D721Med (cell line): ENCODE data around the gene VWA8.

Experiments used
- DNase-seq: peaks from one replicate; pipeline ENCODE4 v3.0.0; 2011; ENCODE audit warnings: low spot score; ENCODE audit not compliant: insufficient read length
- FAIRE-seq: peaks from 2 replicates; lab custom pipeline; 2011; peaks lifted over from hg19 to GRCh38; lab: Jason Lieb, UNC
- TF ChIP-seq, protein P1 (sequence below): IDR thresholded peaks from 2 replicates; pipeline ENCODE4 v1.5.1; 2012; ENCODE audit warnings: mild to moderate bottlenecking, control low read depth; ENCODE audit not compliant: insufficient read depth; ENCODE audit errors: missing control alignments

Gene VWA8

DNA sequence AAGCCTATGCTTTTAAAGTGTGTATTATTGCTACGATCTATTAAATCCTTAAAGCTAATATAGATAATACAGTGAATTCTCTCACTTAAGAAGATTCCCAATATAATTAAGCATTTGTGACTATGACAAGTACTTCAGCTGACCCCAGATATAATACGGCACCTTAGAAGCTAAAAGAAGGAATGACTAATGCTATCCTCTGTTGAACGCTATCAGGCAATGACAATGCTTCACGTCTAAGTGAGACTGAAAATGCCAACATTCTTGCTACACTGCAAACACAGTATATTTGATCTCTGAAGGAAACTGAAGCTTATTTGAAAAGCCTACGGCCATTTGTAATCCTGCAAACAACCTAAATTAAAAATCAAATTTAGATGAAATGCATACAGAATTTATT, 19.7 kb downstream of the VWA8 start:
- DNase-seq (no peak), FAIRE-seq (no peak)
- TF ChIP-seq, protein P1, sequence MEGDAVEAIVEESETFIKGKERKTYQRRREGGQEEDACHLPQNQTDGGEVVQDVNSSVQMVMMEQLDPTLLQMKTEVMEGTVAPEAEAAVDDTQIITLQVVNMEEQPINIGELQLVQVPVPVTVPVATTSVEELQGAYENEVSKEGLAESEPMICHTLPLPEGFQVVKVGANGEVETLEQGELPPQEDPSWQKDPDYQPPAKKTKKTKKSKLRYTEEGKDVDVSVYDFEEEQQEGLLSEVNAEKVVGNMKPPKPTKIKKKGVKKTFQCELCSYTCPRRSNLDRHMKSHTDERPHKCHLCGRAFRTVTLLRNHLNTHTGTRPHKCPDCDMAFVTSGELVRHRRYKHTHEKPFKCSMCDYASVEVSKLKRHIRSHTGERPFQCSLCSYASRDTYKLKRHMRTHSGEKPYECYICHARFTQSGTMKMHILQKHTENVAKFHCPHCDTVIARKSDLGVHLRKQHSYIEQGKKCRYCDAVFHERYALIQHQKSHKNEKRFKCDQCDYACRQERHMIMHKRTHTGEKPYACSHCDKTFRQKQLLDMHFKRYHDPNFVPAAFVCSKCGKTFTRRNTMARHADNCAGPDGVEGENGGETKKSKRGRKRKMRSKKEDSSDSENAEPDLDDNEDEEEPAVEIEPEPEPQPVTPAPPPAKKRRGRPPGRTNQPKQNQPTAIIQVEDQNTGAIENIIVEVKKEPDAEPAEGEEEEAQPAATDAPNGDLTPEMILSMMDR = no peak

DNA sequence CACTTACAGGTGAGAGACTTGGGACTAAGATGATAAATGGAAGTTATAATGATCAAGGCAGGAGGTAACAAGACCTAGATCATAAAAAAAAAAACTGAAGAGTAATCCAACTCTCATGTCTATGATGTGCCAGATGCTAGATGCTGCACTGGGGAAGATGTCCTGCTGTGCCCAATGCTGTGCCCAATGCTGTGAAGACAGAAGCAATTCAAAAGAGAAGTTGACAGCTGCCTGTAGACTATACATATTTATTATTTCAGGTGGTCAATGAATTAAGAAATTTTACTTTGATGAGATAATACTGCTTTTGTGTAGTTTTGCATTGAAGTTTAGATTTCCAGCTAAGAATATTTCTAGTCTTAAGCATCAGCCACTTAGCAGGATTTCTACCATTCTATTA, 21.5 kb downstream of the VWA8 start:
- TF ChIP-seq, protein P1 = no peak
- no peak for FAIRE-seq
- DNase-seq = no peak

DNA sequence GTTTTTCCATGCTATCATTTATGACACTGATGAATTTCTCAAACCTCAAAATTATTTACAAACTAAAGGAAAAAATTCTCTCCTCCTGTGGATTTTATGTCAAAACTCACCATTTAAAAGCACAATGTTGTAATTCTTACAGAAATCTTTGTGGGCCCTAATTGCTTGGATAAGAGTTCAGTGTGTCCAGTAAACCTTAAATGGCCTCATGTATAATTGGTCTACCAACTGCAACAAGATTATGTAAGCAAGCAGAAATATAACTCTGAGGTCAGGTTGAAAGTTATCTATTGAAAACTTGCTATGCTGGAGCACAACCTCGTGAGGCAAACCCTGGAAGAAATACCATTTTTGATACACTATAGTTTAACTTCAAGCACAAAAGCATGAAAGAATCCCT, 22.0 kb downstream of the VWA8 start:
- FAIRE-seq (no peak), DNase-seq (no peak)
- TF ChIP-seq, protein P1 = no peak

DNA sequence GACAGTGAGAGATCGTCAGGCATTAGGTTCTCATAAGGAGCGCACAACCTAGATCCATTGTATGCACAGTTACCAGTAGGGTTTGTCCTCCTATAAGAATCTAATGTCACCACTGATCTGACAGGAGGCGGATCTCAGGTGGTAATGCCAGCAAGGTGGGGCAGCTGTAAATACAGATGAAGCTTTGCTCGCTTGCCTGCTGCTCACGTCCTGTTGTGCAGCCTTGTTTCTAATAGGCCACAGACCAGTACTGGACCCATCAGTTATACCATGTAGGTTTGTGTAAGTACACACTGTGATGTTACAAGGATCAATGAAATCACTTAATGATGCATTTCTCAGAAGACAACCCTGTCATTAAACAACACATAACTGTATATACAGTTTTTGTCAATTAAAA, 23.5 kb downstream of the VWA8 start:
- TF ChIP-seq, protein P1 = no peak
- FAIRE-seq (no peak), DNase-seq (no peak)

DNA sequence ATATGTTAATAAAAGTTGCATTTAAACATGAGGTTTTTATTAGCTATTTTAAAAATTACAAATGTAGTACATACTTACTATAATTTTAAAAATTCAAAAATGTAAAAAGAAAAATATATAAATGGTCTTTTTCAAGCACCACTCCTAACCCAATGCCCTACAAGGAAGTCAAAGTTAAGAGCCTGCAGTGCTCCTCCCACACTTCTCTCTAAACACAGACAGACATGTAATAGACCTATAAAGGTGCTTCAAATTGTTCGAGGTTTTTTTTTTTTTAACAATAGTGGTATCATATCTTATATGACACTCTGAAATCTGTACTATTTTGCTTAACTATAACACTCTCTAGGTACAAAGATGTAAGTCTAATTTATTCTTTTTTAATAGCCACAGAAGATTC, 25.4 kb downstream of the VWA8 start:
- FAIRE-seq (no peak), DNase-seq (no peak)
- TF ChIP-seq, protein P1 = no peak

DNA sequence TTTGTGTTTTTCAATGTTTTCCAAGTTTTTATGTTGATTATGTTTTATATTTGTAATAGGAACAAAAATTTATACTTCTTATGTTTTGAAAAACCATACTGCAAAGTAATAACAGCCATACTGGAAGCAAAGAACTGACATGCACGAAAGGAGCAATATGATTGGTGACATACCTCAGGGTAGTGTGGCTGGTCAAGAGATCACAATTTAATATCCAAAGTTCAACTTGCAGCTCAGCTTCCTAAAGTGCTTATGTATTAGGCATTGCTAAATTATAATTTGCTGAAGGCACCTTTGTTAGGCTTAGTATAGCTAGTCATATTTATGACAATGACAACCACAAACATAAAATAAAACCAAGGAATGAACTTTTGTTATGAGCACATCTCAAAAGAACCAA, 25.9 kb downstream of the VWA8 start:
- DNase-seq (no peak), FAIRE-seq (no peak)
- TF ChIP-seq, protein P1 = no peak

DNA sequence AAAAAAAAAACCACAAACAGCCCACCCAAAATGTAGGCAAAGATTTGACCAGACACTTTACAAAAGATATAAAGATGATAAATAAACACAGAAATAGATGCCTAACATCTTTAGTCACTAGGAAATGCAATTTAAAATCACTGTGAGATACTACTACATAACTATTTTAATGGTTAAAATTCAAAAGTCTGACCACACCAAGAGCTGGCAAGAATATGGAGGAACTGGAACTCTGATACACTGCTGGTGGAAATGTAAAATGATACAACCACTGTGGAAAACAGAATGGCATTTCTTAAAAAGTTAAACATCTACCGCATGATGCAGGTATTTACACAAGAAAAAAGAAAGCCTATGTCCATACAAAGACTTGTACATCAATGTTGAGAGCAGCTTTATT, 26.8 kb downstream of the VWA8 start:
- TF ChIP-seq, protein P1 = no peak
- FAIRE-seq (no peak), DNase-seq (no peak)
